Breast epithelium (tissue), 4 donors: Measurements from ENCODE around the gene ADAM23. TPM values are rescaled to one million over a fixed set of nuclear protein-coding genes. Genes with fewer than 3 reads are reported as not detected.
"Not testable (repeated sequence)": the region's sequence is repeated elsewhere in the genome, so short reads cannot be mapped to it uniquely, and the experiment has no call there.

ENCODE experiments used
- DNase-seq, 2 donors: peaks; one replicate each; pipeline ENCODE4 v3.0.0-alpha.2; 2019; ENCODE audit warnings: low spot score in 2 of 2
- H3K27ac ChIP-seq, 2 donors: fragments of 200-600 bp; sonication (generic) in 1 of 2; one replicate each; pipeline ENCODE4 v1.5.1; 2016 to 2019; ENCODE audit warnings: mild to moderate bottlenecking in 1 of 2
- H3K27me3 ChIP-seq, 2 donors: fragments of 200-600 bp; sonication (generic) in 1 of 2; one replicate each; pipeline versions ENCODE4 v1.5.1 to v1.6.0; 2017 to 2019; ENCODE audit warnings: control low read depth in 1 of 2, mild to moderate bottlenecking in 1 of 2
- H3K36me3 ChIP-seq: fragments of 200-600 bp; one replicate; pipeline ENCODE4 v1.5.1; 2019
- H3K4me1 ChIP-seq, 2 donors: fragments of 200-600 bp; sonication (generic); one replicate each; pipeline ENCODE4 v1.5.1; 2016 to 2019; ENCODE audit warnings: control low read depth in 1 of 2
- H3K4me3 ChIP-seq, 3 donors: fragments of 200-600 bp; sonication (generic); 1 replicate in 2 of 3; 2 replicates in 1 of 3; pipeline ENCODE4 v1.5.1; 2016 to 2019; ENCODE audit warnings: mild to moderate bottlenecking in 3 of 3, moderate library complexity in 2 of 3
- H3K9me3 ChIP-seq, 2 donors: fragments of 200-600 bp; sonication (generic) in 1 of 2; one replicate each; pipeline ENCODE4 v1.5.1; 2016 to 2019; ENCODE audit warnings: control low read depth in 1 of 2
- POLR2A ChIP-seq: fragments of 450-650 bp; IDR thresholded peaks from one replicate; pipeline ENCODE4 v1.6.1; 2016; ENCODE audit warnings: antibody characterized with exemption, mild to moderate bottlenecking, moderate library complexity
- POLR2AphosphoS5 ChIP-seq, 3 donors: sonication (generic); formaldehyde crosslinking; IDR thresholded peaks; one replicate each; pipeline ENCODE4 v1.6.1; 2017; ENCODE audit warnings: antibody characterized with exemption in 3 of 3
- intact Hi-C: fragments of 100-400 bp; cut with DNase I; formaldehyde crosslinking; loops from one replicate; pipeline ENCODE4 v1.15.1; 2023; ENCODE audit warnings: low total_unique reads
- total RNA-seq, 3 donors: library from RNA; depleted of rRNA; stranded (reverse); fragments of >200 nt; gene quantifications; one replicate each; pipeline ENCODE4 v1.1.0, GENCODE V29; 2016
- TF ChIP-seq, protein P1 (sequence below), 3 donors: fragments of 450-650 bp; IDR thresholded peaks; one replicate each; pipeline ENCODE4 v1.5.1; 2016 to 2017; ENCODE audit warnings: antibody characterized with exemption in 3 of 3, mild to moderate bottlenecking in 3 of 3, moderate library complexity in 3 of 3

Gene ADAM23, protein sequence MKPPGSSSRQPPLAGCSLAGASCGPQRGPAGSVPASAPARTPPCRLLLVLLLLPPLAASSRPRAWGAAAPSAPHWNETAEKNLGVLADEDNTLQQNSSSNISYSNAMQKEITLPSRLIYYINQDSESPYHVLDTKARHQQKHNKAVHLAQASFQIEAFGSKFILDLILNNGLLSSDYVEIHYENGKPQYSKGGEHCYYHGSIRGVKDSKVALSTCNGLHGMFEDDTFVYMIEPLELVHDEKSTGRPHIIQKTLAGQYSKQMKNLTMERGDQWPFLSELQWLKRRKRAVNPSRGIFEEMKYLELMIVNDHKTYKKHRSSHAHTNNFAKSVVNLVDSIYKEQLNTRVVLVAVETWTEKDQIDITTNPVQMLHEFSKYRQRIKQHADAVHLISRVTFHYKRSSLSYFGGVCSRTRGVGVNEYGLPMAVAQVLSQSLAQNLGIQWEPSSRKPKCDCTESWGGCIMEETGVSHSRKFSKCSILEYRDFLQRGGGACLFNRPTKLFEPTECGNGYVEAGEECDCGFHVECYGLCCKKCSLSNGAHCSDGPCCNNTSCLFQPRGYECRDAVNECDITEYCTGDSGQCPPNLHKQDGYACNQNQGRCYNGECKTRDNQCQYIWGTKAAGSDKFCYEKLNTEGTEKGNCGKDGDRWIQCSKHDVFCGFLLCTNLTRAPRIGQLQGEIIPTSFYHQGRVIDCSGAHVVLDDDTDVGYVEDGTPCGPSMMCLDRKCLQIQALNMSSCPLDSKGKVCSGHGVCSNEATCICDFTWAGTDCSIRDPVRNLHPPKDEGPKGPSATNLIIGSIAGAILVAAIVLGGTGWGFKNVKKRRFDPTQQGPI
- total RNA-seq = 1 to 10 TPM in 1 of 3 donors, under 1 TPM in 2; 0.48 to 2.5 (median 0.66) TPM

DNA sequence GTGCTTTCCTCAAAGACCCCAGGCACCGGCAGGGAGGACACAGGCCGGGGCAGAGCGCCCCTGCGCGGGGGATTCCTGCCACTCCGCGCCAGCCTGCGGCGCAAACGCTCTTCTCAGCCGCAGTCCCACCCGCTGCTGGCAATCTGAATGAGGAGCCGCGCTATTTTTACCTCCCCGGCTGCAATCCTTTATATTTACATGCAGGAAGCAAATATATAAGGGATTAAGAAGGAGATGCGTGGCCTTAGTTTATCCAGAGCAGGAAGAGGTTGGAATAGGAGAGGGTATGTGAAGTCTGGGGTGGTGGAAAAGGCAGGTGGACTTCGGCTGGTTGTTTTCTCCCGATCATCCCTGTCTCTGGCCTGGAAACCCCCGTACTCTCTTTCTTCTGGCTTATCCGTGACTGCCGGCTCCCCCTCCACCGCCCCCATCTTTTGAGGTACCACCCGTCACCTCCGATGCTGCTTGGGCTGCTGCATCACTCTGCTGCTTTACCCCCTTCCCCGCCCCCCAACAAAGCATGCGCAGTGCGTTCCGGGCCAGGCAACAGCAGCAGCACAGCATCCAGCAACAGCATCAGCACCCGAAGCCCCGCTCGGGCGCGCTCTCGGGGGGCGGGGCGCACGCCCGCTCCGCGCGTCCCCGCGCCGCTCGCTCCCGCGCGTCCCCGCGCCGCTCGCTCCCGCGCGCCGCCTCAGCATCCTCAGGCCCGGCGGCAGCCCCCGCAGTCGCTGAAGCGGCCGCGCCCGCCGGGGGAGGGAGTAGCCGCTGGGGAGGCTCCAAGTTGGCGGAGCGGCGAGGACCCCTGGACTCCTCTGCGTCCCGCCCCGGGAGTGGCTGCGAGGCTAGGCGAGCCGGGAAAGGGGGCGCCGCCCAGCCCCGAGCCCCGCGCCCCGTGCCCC lies at the start of gene ADAM23:
Gene ADAM23 (plus strand): TSS at position 700 of the 902 bp plus-strand sequence. CDS start 335 bp downstream, outside the sequence.
- Histone ChIP-seq H3K27me3 (peaks cover 0 to 38% of the 10 kb centered on the region in 2 donors), H3K36me3 (no peaks in the 10 kb centered on the region), H3K27ac (peak within 1 kb of the TSS in 1 of 2 donors; percentile 3), H3K4me1 (peaks cover 0 to 7% of the 10 kb centered on the region in 2 donors), H3K9me3 (no peaks in the 10 kb centered on the region), H3K4me3 (peak within 1 kb of the TSS; percentile 40 to 66 (median 51))
- TF ChIP-seq POLR2A = no peak
- TF ChIP-seq POLR2AphosphoS5 (IDR thresholded peaks at IDR 0.05) = no peak
- TF ChIP-seq, protein P1, sequence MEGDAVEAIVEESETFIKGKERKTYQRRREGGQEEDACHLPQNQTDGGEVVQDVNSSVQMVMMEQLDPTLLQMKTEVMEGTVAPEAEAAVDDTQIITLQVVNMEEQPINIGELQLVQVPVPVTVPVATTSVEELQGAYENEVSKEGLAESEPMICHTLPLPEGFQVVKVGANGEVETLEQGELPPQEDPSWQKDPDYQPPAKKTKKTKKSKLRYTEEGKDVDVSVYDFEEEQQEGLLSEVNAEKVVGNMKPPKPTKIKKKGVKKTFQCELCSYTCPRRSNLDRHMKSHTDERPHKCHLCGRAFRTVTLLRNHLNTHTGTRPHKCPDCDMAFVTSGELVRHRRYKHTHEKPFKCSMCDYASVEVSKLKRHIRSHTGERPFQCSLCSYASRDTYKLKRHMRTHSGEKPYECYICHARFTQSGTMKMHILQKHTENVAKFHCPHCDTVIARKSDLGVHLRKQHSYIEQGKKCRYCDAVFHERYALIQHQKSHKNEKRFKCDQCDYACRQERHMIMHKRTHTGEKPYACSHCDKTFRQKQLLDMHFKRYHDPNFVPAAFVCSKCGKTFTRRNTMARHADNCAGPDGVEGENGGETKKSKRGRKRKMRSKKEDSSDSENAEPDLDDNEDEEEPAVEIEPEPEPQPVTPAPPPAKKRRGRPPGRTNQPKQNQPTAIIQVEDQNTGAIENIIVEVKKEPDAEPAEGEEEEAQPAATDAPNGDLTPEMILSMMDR (IDR thresholded peaks at IDR 0.05) = no peak
- no peak for DNase-seq
- intact Hi-C loops = no loop called here

DNA sequence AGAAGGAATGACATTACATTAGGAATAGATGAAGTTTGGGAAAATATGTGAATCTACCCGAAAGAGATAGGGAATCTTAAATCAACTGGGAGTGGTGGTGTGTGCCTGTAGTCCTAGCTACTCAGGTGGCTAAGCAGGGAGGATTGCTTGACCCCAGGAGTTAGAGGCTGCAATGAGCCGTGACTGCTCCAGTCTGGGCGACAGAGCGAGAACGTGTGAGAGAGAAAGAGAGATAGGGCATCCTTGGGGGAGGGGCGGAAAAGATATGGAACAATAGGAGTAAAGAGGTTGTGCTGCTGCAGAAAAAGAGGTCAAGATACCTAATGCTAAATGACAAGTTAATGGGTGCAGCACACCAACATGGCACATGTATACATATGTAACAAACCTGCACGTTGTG lies 47.1 kb upstream of the ADAM23 start:
- no peaks in the 10 kb centered on the region for H3K27me3 ChIP-seq
- intact Hi-C loops = no loop called here
- no peaks in the 10 kb centered on the region for H3K4me1 ChIP-seq
- TF ChIP-seq POLR2AphosphoS5 (IDR thresholded peaks at IDR 0.05) (no peak), POLR2A (no peak)
- TF ChIP-seq, protein P1 (IDR thresholded peaks at IDR 0.05) = no peak
- H3K4me3 ChIP-seq = no peak overlapping the region
- DNase-seq = no peak
- no peaks in the 10 kb centered on the region for H3K9me3 ChIP-seq
- H3K27ac ChIP-seq = no peak overlapping the region
- no peaks in the 10 kb centered on the region for H3K36me3 ChIP-seq

DNA sequence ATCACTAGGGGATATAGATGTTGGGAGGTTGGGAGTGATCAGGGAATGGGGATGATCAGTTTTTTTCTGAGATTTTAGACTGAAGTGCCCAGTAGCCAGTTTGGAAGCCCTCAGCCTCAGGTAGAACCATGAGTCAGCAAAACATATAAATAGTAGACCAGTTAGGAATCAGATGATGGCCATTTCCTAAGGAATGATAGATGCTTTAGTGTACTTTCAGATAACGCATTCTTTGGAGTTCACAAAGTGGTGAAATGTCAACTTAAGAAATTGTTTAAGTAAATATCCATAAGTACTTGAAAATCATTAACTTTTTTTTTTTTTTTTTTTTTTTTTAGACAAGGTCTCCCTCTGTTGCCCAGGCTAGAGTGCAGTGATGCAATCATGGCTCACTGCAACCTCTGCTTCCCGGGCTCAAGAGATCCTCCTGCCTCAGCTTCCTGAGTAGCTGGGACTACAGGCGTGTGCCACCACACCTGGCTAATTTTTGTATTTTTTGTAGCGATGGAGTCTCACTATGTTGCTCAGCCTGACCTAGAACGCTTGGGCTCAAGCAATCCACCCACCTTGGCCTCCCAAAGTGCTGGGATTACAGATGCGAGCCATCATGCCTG lies 40.3 kb upstream of the ADAM23 start:
- H3K36me3 ChIP-seq, H3K27me3 ChIP-seq, H3K4me1 ChIP-seq, intact Hi-C loops, DNase-seq, H3K4me3 ChIP-seq, H3K9me3 ChIP-seq, H3K27ac ChIP-seq: not testable (repeated sequence)

DNA sequence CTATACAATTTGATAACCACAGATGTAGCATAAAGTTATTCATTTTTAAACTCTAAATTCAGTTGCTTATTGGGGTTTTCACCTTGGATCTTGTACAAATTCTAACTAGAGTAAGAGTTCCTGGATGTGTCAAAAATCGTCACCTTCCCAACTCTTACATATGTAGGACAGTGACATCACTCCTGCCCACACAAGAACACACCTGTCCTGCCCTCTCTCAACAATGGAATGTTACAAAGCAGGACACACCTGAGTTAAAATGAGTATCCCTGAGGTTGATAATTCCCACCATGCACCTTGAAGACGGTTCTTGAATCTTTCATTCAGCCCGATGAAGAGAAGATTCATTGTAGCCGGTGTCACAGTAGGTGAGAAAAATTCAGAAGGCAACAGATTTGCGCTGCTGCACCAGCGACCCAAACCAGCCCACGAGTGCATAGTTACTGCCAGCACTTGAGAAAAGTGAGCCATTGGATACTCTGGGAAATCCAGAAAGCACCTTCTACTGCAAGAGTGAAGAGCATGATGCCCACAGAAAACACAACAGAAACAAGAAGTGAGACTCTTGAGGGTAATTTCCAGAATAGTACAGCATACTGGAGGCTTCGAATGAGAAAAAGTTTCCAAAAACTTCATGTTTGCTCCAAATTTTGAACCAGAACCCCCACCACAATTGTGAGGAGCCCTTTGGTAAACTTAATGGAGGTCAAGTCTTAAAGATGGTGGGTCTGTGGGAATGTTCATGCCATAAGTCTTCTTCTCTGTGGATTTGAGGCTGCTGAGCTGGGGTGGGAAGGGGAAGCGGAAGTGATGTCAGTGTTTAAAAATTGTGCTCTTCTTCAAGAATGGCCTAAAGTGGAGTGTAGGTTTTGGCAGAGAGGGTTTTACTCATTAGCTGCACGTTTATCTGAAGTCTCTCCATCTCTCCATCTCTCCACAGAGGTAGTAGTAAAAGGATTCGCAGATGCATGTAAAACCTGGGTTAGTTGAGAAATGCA lies 34.7 kb upstream of the ADAM23 start:
- H3K27ac ChIP-seq = no peak overlapping the region
- intact Hi-C loops = no loop called here
- H3K4me1 ChIP-seq = no peaks in the 10 kb centered on the region
- no peak overlapping the region for H3K4me3 ChIP-seq
- H3K36me3 ChIP-seq = no peaks in the 10 kb centered on the region
- H3K27me3 ChIP-seq = no peaks in the 10 kb centered on the region
- H3K9me3 ChIP-seq = peaks cover 5 to 9% of the 10 kb centered on the region in 2 donors
- TF ChIP-seq, protein P1 (IDR thresholded peaks at IDR 0.05) = no peak
- no peak for TF ChIP-seq POLR2AphosphoS5 (IDR thresholded peaks at IDR 0.05)
- no peak for TF ChIP-seq POLR2A
- no peak for DNase-seq
